Neural progenitor cell (in vitro differentiated cells): ENCODE measurements around the gene KRTAP4-2. TPM values are rescaled to one million over a fixed set of nuclear protein-coding genes. Genes with fewer than 3 reads are reported as not detected.

ENCODE experiments used
- DNase-seq: peaks from one replicate; pipeline ENCODE4 v3.0.0-alpha.2; 2016; ENCODE audit warnings: low spot score
- H2AFZ ChIP-seq: fragments of 200-600 bp; sonication (generic); replicated peaks from 2 replicates; pipeline ENCODE4 v1.6.1; 2016; ENCODE audit warnings: antibody characterized with exemption
- H3F3A ChIP-seq: fragments of 200-600 bp; sonication (generic); 2 replicates; pipeline ENCODE4 v1.6.1; 2016; ENCODE audit warnings: antibody characterized with exemption, low read depth
- H3K27ac ChIP-seq: fragments of 200-600 bp; sonication (generic); 2 replicates; pipeline ENCODE4 v1.5.1; 2016; ENCODE audit warnings: mild to moderate bottlenecking
- H3K27me3 ChIP-seq: fragments of 200-600 bp; sonication (generic); 2 replicates; pipeline ENCODE4 v1.6.1; 2016; ENCODE audit warnings: mild to moderate bottlenecking, moderate library complexity
- H3K36me3 ChIP-seq: fragments of 200-600 bp; sonication (generic); 2 replicates; pipeline ENCODE4 v1.5.1; 2016
- H3K4me1 ChIP-seq: fragments of 200-600 bp; sonication (generic); 2 replicates; pipeline ENCODE4 v1.6.1; 2016; ENCODE audit warnings: mixed run types
- H3K4me2 ChIP-seq: fragments of 200-600 bp; sonication (generic); 2 replicates; pipeline ENCODE4 v1.6.1; 2016
- H3K4me3 ChIP-seq: fragments of 200-600 bp; sonication (generic); 2 replicates; pipeline ENCODE4 v1.5.1; 2016
- H3K79me2 ChIP-seq: fragments of 200-600 bp; sonication (generic); 2 replicates; pipeline ENCODE4 v1.6.1; 2016; ENCODE audit warnings: low read depth
- H3K9ac ChIP-seq: fragments of 200-600 bp; sonication (generic); 2 replicates; pipeline ENCODE4 v1.6.1; 2016
- H3K9me3 ChIP-seq: fragments of 200-600 bp; sonication (generic); 2 replicates; pipeline ENCODE4 v1.5.1; 2016; ENCODE audit warnings: low read depth
- H4K20me1 ChIP-seq: fragments of 200-600 bp; sonication (generic); 2 replicates; pipeline ENCODE4 v1.6.1; 2016; ENCODE audit warnings: low read depth
- H3K27ac Mint-ChIP-seq: 3 replicates; pipeline ENCODE4 v1.8.0; 2021; ENCODE audit warnings: mixed read lengths
- H3K27me3 Mint-ChIP-seq: 2 replicates; pipeline ENCODE4 v1.8.0; 2022; ENCODE audit warnings: low read depth, mild to moderate bottlenecking, inconsistent platforms, moderate library complexity, mixed read lengths; ENCODE audit not compliant: insufficient read depth
- H3K36me3 Mint-ChIP-seq: 3 replicates; pipeline ENCODE4 v1.8.0; 2021; ENCODE audit warnings: mixed read lengths
- H3K4me1 Mint-ChIP-seq: 3 replicates; pipeline ENCODE4 v1.8.0; 2021; ENCODE audit warnings: mixed read lengths
- H3K4me3 Mint-ChIP-seq: 3 replicates; pipeline ENCODE4 v1.8.0; 2021; ENCODE audit warnings: mild to moderate bottlenecking, moderate library complexity, mixed read lengths
- H3K9me3 Mint-ChIP-seq: 3 replicates; pipeline ENCODE4 v1.8.0; 2020; ENCODE audit warnings: mixed read lengths
- CTCF ChIP-seq: fragments of 200-600 bp; sonication (generic); IDR thresholded peaks from 2 replicates; pipeline ENCODE4 v1.5.1; 2017; ENCODE audit warnings: antibody characterized with exemption, mild to moderate bottlenecking
- EZH2 ChIP-seq: fragments of 200-600 bp; sonication (generic); IDR thresholded peaks from 2 replicates; pipeline ENCODE4 v1.6.1; 2017; ENCODE audit warnings: antibody characterized with exemption, mild to moderate bottlenecking, moderate library complexity
- EZH2phosphoT487 ChIP-seq: fragments of 200-600 bp; sonication (generic); IDR thresholded peaks from 2 replicates; pipeline ENCODE4 v1.6.1; 2017; ENCODE audit warnings: antibody characterized with exemption
- total RNA-seq: library from RNA; depleted of rRNA; stranded (reverse); fragments of >200 nt; gene quantifications from 2 replicates; pipeline ENCODE4 v1.2.3, GENCODE V29; 2015; ENCODE audit warnings: low replicate concordance

KRTAP4-2 gene
- total RNA-seq, 1 donor from 2014 or later: not detected

GRCh38 chr17:41186872-41187271 lies 8.9 kb upstream of the KRTAP4-2 start:
- no peak overlapping the region for H3K4me2 ChIP-seq
- no peaks in the 10 kb centered on the region for H3K79me2 ChIP-seq
- no peak overlapping the region for H2AFZ ChIP-seq
- no peak for DNase-seq
- H3K36me3 Mint-ChIP-seq: no peaks in the 10 kb centered on the region
- no peaks in the 10 kb centered on the region for H3F3A ChIP-seq
- no peaks in the 10 kb centered on the region for H3K27me3 Mint-ChIP-seq
- no peak overlapping the region for H3K27ac Mint-ChIP-seq
- H3K9me3 Mint-ChIP-seq: no peaks in the 10 kb centered on the region
- H3K36me3 ChIP-seq: no peaks in the 10 kb centered on the region
- no peaks in the 10 kb centered on the region for H3K4me1 ChIP-seq
- H3K4me3 Mint-ChIP-seq: no peak overlapping the region
- no peak overlapping the region for H3K9ac ChIP-seq
- H3K27me3 ChIP-seq: no peaks in the 10 kb centered on the region
- TF ChIP-seq EZH2phosphoT487: no peak
- peaks cover 2% of the 10 kb centered on the region for H3K4me1 Mint-ChIP-seq
- H3K9me3 ChIP-seq: no peaks in the 10 kb centered on the region
- no peak overlapping the region for H3K4me3 ChIP-seq
- H4K20me1 ChIP-seq: no peaks in the 10 kb centered on the region
- no peak overlapping the region for H3K27ac ChIP-seq

- Mint-ChIP-seq H3K4me1 (peaks cover 2% of the 10 kb centered on the region), H3K27ac (no peak overlapping the region), H3K27me3 (no peaks in the 10 kb centered on the region), H3K4me3 (no peak overlapping the region), H3K9me3 (no peaks in the 10 kb centered on the region), H3K36me3 (no peaks in the 10 kb centered on the region)
- Histone ChIP-seq H4K20me1 (no peaks in the 10 kb centered on the region), H3F3A (no peaks in the 10 kb centered on the region), H2AFZ (no peak overlapping the region), H3K4me2 (no peak overlapping the region), H3K27me3 (no peaks in the 10 kb centered on the region), H3K36me3 (no peaks in the 10 kb centered on the region), H3K9ac (no peak overlapping the region), H3K27ac (no peak overlapping the region), H3K4me3 (no peak overlapping the region), H3K9me3 (no peaks in the 10 kb centered on the region), H3K4me1 (no peaks in the 10 kb centered on the region), H3K79me2 (no peaks in the 10 kb centered on the region)
- DNase-seq: no peak
- TF ChIP-seq EZH2: no peak
- TF ChIP-seq CTCF: no peak
- TF ChIP-seq EZH2phosphoT487: no peak
Observed at GRCh38 chr17:41185001-41185400, 7.0 kb upstream of the KRTAP4-2 start.

- no peak within 1 kb of the TSS for H3K4me2 ChIP-seq
- Mint-ChIP-seq H3K9me3 (no peaks in the 10 kb centered on the region), H3K27me3 (no peaks in the 10 kb centered on the region), H3K36me3 (no peaks in the 10 kb centered on the region), H3K4me1 (peaks cover 2% of the 10 kb centered on the region), H3K27ac (no peak within 1 kb of the TSS), H3K4me3 (no peak within 1 kb of the TSS)
- no peaks in the 10 kb centered on the region for H3F3A ChIP-seq
- no peaks in the 10 kb centered on the region for H3K36me3 ChIP-seq
- H3K27me3 ChIP-seq: no peaks in the 10 kb centered on the region
- no peak within 1 kb of the TSS for H3K27ac ChIP-seq
- H2AFZ ChIP-seq: no peak within 1 kb of the TSS
- DNase-seq: no peak
- no peak within 1 kb of the TSS for H3K4me3 ChIP-seq
- TF ChIP-seq CTCF (no peak), EZH2 (no peak), EZH2phosphoT487 (no peak)
- no peaks in the 10 kb centered on the region for H4K20me1 ChIP-seq
- no peaks in the 10 kb centered on the region for H3K4me1 ChIP-seq
- H3K9ac ChIP-seq: no peak within 1 kb of the TSS
- H3K79me2 ChIP-seq: no peaks in the 10 kb centered on the region
- H3K9me3 ChIP-seq: no peaks in the 10 kb centered on the region
Observed at GRCh38 chr17:41184480-41184961, 6.5 kb upstream of the KRTAP4-2 start, which contains the start of gene KRTAP4-1. Gene KRTAP4-1 (minus strand): TSS chr17:41184911. CDS start chr17:41184854, 57 bp downstream.

- no peak overlapping the region for H2AFZ ChIP-seq
- no peak overlapping the region for H3K27ac Mint-ChIP-seq
- H3K4me1 Mint-ChIP-seq: no peaks in the 10 kb centered on the region
Observed at GRCh38 chr17:41178843-41179616, 1.0 kb upstream of the KRTAP4-2 start.

More at GRCh38 chr17:41178843-41179616, 1.0 kb upstream of the KRTAP4-2 start:
- H3K4me3 ChIP-seq: no peak overlapping the region
- Mint-ChIP-seq H3K4me3 (no peak overlapping the region), H3K27me3 (no peaks in the 10 kb centered on the region), H3K36me3 (no peaks in the 10 kb centered on the region), H3K9me3 (no peaks in the 10 kb centered on the region)
- H3F3A ChIP-seq: no peaks in the 10 kb centered on the region
- TF ChIP-seq EZH2phosphoT487: no peak
- no peak for TF ChIP-seq EZH2
- TF ChIP-seq CTCF: no peak
- no peaks in the 10 kb centered on the region for H3K79me2 ChIP-seq
- H3K36me3 ChIP-seq: no peaks in the 10 kb centered on the region
- no peak overlapping the region for H3K9ac ChIP-seq
- H3K9me3 ChIP-seq: no peaks in the 10 kb centered on the region
- no peaks in the 10 kb centered on the region for H4K20me1 ChIP-seq
- H3K27ac ChIP-seq: no peak overlapping the region
- DNase-seq: no peak
- H3K4me2 ChIP-seq: no peak overlapping the region
- H3K27me3 ChIP-seq: no peaks in the 10 kb centered on the region
- H3K4me1 ChIP-seq: no peaks in the 10 kb centered on the region
